GM23248 (cell line): ENCODE data around the gene HSD17B2.
"Not testable (repeated sequence)": the region's sequence is repeated elsewhere in the genome, so short reads cannot be mapped to it uniquely, and the experiment has no call there.

Experiments
- EZH2 ChIP-seq: fragments of 200-600 bp; sonication (generic); IDR thresholded peaks from 2 replicates; pipeline ENCODE4 v1.6.1; 2018; ENCODE audit warnings: antibody characterized with exemption, mild to moderate bottlenecking; ENCODE audit not compliant: insufficient read depth, poor library complexity, severe bottlenecking
- EZH2phosphoT487 ChIP-seq: fragments of 200-600 bp; sonication (generic); IDR thresholded peaks from 2 replicates; pipeline ENCODE4 v1.6.1; 2018; ENCODE audit warnings: antibody characterized with exemption, moderate library complexity, mild to moderate bottlenecking, low read depth; ENCODE audit not compliant: insufficient read depth

DNA sequence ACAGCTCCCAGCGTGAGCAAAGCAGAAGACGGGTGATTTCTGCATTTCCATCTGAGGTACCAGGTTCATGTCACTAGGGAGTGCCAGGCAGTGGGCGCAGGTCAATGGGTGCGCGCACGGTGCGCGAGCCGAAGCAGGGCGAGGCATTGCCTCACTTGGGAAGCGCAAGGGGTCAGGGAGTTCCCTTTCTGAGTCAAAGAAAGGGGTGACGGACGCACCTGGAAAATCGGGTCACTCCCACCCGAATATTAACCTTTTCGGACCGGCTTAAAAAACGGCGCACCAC lies 104.2 kb downstream of the HSD17B2 start:
- not testable (repeated sequence) for TF ChIP-seq EZH2phosphoT487, EZH2
